SU-DHL-6 (cell line): ENCODE measurements around the gene TGFB2.

Experiments
- H2AFZ ChIP-seq: fragments of 200-600 bp; sonication (generic); 2 replicates; pipeline ENCODE4 v1.6.1; 2014; ENCODE audit warnings: low read depth, mild to moderate bottlenecking, moderate library complexity, mixed read lengths, antibody characterized with exemption, low read length; ENCODE audit not compliant: severe bottlenecking
- H3F3A ChIP-seq: fragments of 200-600 bp; shearing (Covaris generic); 2 replicates; pipeline ENCODE4 v1.6.0; 2016; ENCODE audit warnings: antibody characterized with exemption, mild to moderate bottlenecking; ENCODE audit not compliant: insufficient read depth
- H3K27ac ChIP-seq: fragments of 200-600 bp; sonication (generic); 2 replicates; pipeline ENCODE4 v1.5.1; 2016; ENCODE audit warnings: low read depth, mild to moderate bottlenecking, low read length, moderate library complexity, mixed read lengths
- H3K27me3 ChIP-seq: fragments of 200-600 bp; sonication (generic), shearing (Covaris generic); 2 replicates; pipeline ENCODE4 v1.6.0; 2014; ENCODE audit warnings: mild to moderate bottlenecking, low read length
- H3K36me3 ChIP-seq: fragments of 200-600 bp; sonication (generic); 2 replicates; pipeline ENCODE4 v1.6.1; 2014; ENCODE audit warnings: mild to moderate bottlenecking, low read length, mixed read lengths
- H3K4me2 ChIP-seq: fragments of 300-600, 200-600 bp; shearing (Covaris generic), sonication (generic); 2 replicates; pipeline ENCODE4 v1.6.0; 2014; ENCODE audit warnings: low read length, low read depth, mild to moderate bottlenecking; ENCODE audit not compliant: poor library complexity, severe bottlenecking
- H3K4me3 ChIP-seq: fragments of 200-600 bp; sonication (generic); 2 replicates; pipeline ENCODE4 v1.5.1; 2014; ENCODE audit warnings: antibody characterized with exemption, low read length, mild to moderate bottlenecking, mixed read lengths; ENCODE audit not compliant: insufficient read depth, poor library complexity, severe bottlenecking
- H3K79me2 ChIP-seq: fragments of 200-600 bp; sonication (generic); 2 replicates; pipeline ENCODE4 v1.6.1; 2014; ENCODE audit warnings: mild to moderate bottlenecking, low read length, moderate library complexity; ENCODE audit not compliant: insufficient read depth
- H3K9ac ChIP-seq: fragments of 200-600 bp; sonication (generic); 2 replicates; pipeline ENCODE4 v1.7.0; 2014; ENCODE audit warnings: mild to moderate bottlenecking, low read length
- H3K9me2 ChIP-seq: fragments of 200-600 bp; sonication (generic); replicated peaks from 2 replicates; pipeline ENCODE4 v1.6.1; 2014; ENCODE audit warnings: low read length; ENCODE audit not compliant: insufficient read depth
- H3K9me3 ChIP-seq: fragments of 200-600 bp; sonication (generic); 2 replicates; pipeline ENCODE4 v1.6.1; 2014; ENCODE audit warnings: low read length, mixed read lengths; ENCODE audit not compliant: insufficient read depth
- H4K20me1 ChIP-seq: fragments of 200-600 bp; sonication (generic); 2 replicates; pipeline ENCODE4 v1.6.1; 2014; ENCODE audit warnings: low read depth, mild to moderate bottlenecking, antibody characterized with exemption, low read length, moderate library complexity, mixed read lengths
- CTCF ChIP-seq: fragments of 200-600 bp; sonication (generic); IDR thresholded peaks from one replicate; pipeline ENCODE4 v1.5.1; 2017; ENCODE audit warnings: antibody characterized with exemption, mild to moderate bottlenecking, low read length, moderate library complexity; ENCODE audit not compliant: insufficient read depth, poor library complexity, severe bottlenecking
- EZH2phosphoT487 ChIP-seq: fragments of 200-600 bp; sonication (generic), shearing (Covaris generic); conservative IDR thresholded peaks from 2 replicates; pipeline ENCODE4 v1.6.1; 2018; ENCODE audit warnings: mild to moderate bottlenecking, antibody characterized with exemption, low read length, moderate library complexity, mixed read lengths

The TGFB2 gene

GRCh38 chr1:218330043-218330623 is 15.0 kb upstream of the TGFB2 start:
- Histone ChIP-seq H3K9me2 (no peaks in the 10 kb centered on the region), H3K36me3 (peaks cover 7% of the 10 kb centered on the region; the same call in 1 of the 2 replicates), H3K9ac (no peak overlapping the region), H3K27me3 (no peaks in the 10 kb centered on the region), H3F3A (no peaks in the 10 kb centered on the region), H4K20me1 (no peaks in the 10 kb centered on the region), H3K27ac (no peak overlapping the region), H2AFZ (no peak overlapping the region), H3K79me2 (no peaks in the 10 kb centered on the region), H3K9me3 (no peaks in the 10 kb centered on the region), H3K4me2 (no peak overlapping the region), H3K4me3 (no peak overlapping the region)
- TF ChIP-seq CTCF = no peak
- no peak for TF ChIP-seq EZH2phosphoT487

- H3K27ac ChIP-seq = no peak overlapping the region
- H3K36me3 ChIP-seq = peaks cover 7% of the 10 kb centered on the region; the same call in 1 of the 2 replicates
- H4K20me1 ChIP-seq = no peaks in the 10 kb centered on the region
- H3K4me3 ChIP-seq = no peak overlapping the region
- no peaks in the 10 kb centered on the region for H3K9me3 ChIP-seq
- H3F3A ChIP-seq = no peaks in the 10 kb centered on the region; the same call in 1 of the 2 replicates
- no peak overlapping the region for H3K9ac ChIP-seq
- no peak overlapping the region for H2AFZ ChIP-seq
- no peaks in the 10 kb centered on the region for H3K9me2 ChIP-seq
- no peak overlapping the region for H3K4me2 ChIP-seq
- H3K27me3 ChIP-seq = no peaks in the 10 kb centered on the region
- TF ChIP-seq EZH2phosphoT487 (no peak), CTCF (no peak)
- no peaks in the 10 kb centered on the region for H3K79me2 ChIP-seq
Observed at GRCh38 chr1:218332416-218332815, 12.7 kb upstream of the TGFB2 start.

- H3K27me3 ChIP-seq = no peaks in the 10 kb centered on the region
- no peaks in the 10 kb centered on the region for H3K9me3 ChIP-seq
- no peaks in the 10 kb centered on the region; the same call in 1 of the 2 replicates for H3F3A ChIP-seq
- no peak overlapping the region for H3K4me3 ChIP-seq
- no peaks in the 10 kb centered on the region for H3K79me2 ChIP-seq
- no peaks in the 10 kb centered on the region; the same call in 1 of the 2 replicates for H4K20me1 ChIP-seq
- peaks cover 4% of the 10 kb centered on the region; the same call in 1 of the 2 replicates for H3K36me3 ChIP-seq
- no peak overlapping the region for H3K9ac ChIP-seq
- no peaks in the 10 kb centered on the region for H3K9me2 ChIP-seq
- H2AFZ ChIP-seq = no peak overlapping the region
- H3K27ac ChIP-seq = no peak overlapping the region
- no peak overlapping the region for H3K4me2 ChIP-seq
- TF ChIP-seq EZH2phosphoT487 = no peak
- TF ChIP-seq CTCF = no peak
Observed at GRCh38 chr1:218336328-218336727, 8.8 kb upstream of the TGFB2 start.
